SU-DHL-6 (cell line): Measurements from ENCODE around the gene RNF32.

ENCODE experiments used
- CTCF ChIP-seq: fragments of 200-600 bp; sonication (generic); IDR thresholded peaks from one replicate; pipeline ENCODE4 v1.5.1; 2017; ENCODE audit warnings: antibody characterized with exemption, mild to moderate bottlenecking, low read length, moderate library complexity; ENCODE audit not compliant: insufficient read depth, poor library complexity, severe bottlenecking
- EZH2phosphoT487 ChIP-seq: fragments of 200-600 bp; sonication (generic), shearing (Covaris generic); conservative IDR thresholded peaks from 2 replicates; pipeline ENCODE4 v1.6.1; 2018; ENCODE audit warnings: mild to moderate bottlenecking, antibody characterized with exemption, low read length, moderate library complexity, mixed read lengths

DNA sequence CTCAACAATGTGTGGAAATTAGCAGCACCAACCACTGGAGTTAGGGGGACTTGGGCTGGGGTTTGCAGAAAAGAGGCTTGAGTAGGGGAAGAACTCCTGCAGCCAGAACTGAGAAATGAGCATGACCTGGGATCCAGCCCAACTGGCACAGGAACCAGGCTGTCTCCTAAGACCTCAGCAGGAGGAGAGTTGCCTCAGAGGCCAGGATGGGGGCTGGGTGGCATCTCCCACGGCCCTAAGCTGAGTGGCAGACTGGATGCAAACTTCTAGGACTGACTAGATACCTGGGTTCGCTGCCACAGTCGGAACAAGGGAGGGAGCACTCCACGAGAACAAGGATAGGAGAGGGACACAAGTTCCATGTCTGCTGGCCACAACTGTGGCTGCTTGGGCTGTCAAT, 62.6 kb downstream of the RNF32 start:
- TF ChIP-seq CTCF, result no peak
- no peak for TF ChIP-seq EZH2phosphoT487
